ENCODE measurements around the gene C2orf81.

- TF ChIP-seq, protein P1, sequence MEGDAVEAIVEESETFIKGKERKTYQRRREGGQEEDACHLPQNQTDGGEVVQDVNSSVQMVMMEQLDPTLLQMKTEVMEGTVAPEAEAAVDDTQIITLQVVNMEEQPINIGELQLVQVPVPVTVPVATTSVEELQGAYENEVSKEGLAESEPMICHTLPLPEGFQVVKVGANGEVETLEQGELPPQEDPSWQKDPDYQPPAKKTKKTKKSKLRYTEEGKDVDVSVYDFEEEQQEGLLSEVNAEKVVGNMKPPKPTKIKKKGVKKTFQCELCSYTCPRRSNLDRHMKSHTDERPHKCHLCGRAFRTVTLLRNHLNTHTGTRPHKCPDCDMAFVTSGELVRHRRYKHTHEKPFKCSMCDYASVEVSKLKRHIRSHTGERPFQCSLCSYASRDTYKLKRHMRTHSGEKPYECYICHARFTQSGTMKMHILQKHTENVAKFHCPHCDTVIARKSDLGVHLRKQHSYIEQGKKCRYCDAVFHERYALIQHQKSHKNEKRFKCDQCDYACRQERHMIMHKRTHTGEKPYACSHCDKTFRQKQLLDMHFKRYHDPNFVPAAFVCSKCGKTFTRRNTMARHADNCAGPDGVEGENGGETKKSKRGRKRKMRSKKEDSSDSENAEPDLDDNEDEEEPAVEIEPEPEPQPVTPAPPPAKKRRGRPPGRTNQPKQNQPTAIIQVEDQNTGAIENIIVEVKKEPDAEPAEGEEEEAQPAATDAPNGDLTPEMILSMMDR (IDR thresholded peaks at IDR 0.05; ENCODE audit: low read depth, low read length): no peak
- no peak for TF ChIP-seq EZH2phosphoT487 (IDR thresholded peaks at IDR 0.05; ENCODE audit: low read depth)
Measured at GRCh38 chr2:74371421-74371820, 50.0 kb downstream of the C2orf81 start.

Data from OCI-LY3 (cell line).